ENCODE measurements around the gene WFS1. TPM values are rescaled to one million over a fixed set of nuclear protein-coding genes. Genes with fewer than 3 reads are reported as not detected.
A peak's percentile ranks its signal among the peaks of the same experiment; 100 is the strongest.

WFS1 gene
- total and polyA plus RNA-seq, 2 donors (not counting 3 experiments of a cell fraction or from before 2014, with no cell fraction given) = 48.2 to 70.0 TPM

- no peak overlapping the region for H3K27ac ChIP-seq (ENCODE audit: insufficient read depth, low read depth, low read length)
- no TSS peak for BruUV-seq (replicated peaks)
- POLR2A ChIA-PET = no interaction called here
- no peak overlapping the region for H3K4me2 ChIP-seq (ENCODE audit: insufficient read depth, low read length)
- no peak for TF ChIP-seq GATA2 (IDR thresholded peaks at IDR 0.05; ENCODE audit: insufficient read depth, insufficient read length, low read depth, low read length)
- TF ChIP-seq POLR2A (IDR thresholded peaks at IDR 0.05; ENCODE audit: low read depth, low read length) = no peak
- no peak for TF ChIP-seq MYC (IDR thresholded peaks at IDR 0.05; ENCODE audit: low read depth, low read length)
- TF ChIP-seq POLR2AphosphoS5 (IDR thresholded peaks at IDR 0.05; ENCODE audit: insufficient read depth, low read depth, low read length) = no peak
- TF ChIP-seq, protein P1, sequence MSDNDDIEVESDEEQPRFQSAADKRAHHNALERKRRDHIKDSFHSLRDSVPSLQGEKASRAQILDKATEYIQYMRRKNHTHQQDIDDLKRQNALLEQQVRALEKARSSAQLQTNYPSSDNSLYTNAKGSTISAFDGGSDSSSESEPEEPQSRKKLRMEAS (IDR thresholded peaks at IDR 0.05; ENCODE audit: insufficient read depth, insufficient read length) = no peak
- TF ChIP-seq EZH2 (IDR thresholded peaks at IDR 0.05; ENCODE audit: borderline replicate concordance, low read depth, low read length, severe bottlenecking) = no peak
- TF ChIP-seq FOS (IDR thresholded peaks at IDR 0.05; ENCODE audit: borderline replicate concordance, insufficient read depth, low read length) = no peak
- no peak for TF ChIP-seq CTCF (IDR thresholded peaks at IDR 0.05; ENCODE audit: extremely low read depth in 1 of 2, insufficient read depth in 1 of 2, low read depth in 1 of 2, low read length in 2 of 2)
- no peak for TF ChIP-seq JUN (IDR thresholded peaks at IDR 0.05; ENCODE audit: borderline replicate concordance, insufficient read depth, insufficient read length, low read depth)
- H3K4me1 ChIP-seq (ENCODE audit: control insufficient read depth, extremely low read depth, insufficient read depth, low read length) = peaks cover 14% of the 10 kb centered on the region
- CTCF ChIA-PET = interaction anchor here (1.6 to 16.2 kb wide), 3 partner anchors 17 to 74 kb away, joined by 4 to 808 read pairs (median 623); partner anchors contain the start of gene WFS1
- dilution Hi-C loops (cut with MboI; ENCODE audit: extremely low pct_ligation_motif_present, low sequenced_read_pairs) = no loop called here
- no peaks in the 10 kb centered on the region for H3K9me1 ChIP-seq (replicated peaks; ENCODE audit: control insufficient read depth, extremely low read depth, insufficient read depth, low read length)
- H3K79me2 ChIP-seq (ENCODE audit: control insufficient read depth, insufficient read depth, low read length) = no peaks in the 10 kb centered on the region
- no peaks in the 10 kb centered on the region for H3K36me3 ChIP-seq (ENCODE audit: control insufficient read depth in 2 of 2, extremely low read depth in 1 of 2, insufficient read depth in 2 of 2, low read length in 2 of 2)
- no peak overlapping the region for H3K9ac ChIP-seq (replicated peaks; ENCODE audit: extremely low read depth, insufficient read depth, low read length)
- no peaks in the 10 kb centered on the region for H3K27me3 ChIP-seq (ENCODE audit: control insufficient read depth in 2 of 2, insufficient read depth in 2 of 2, low read length in 2 of 2)
- peak overlapping the region; percentile 56 for H2AFZ ChIP-seq (ENCODE audit: low read depth, low read length)
- no peaks in the 10 kb centered on the region for H4K20me1 ChIP-seq (replicated peaks; ENCODE audit: control insufficient read depth, extremely low read depth, insufficient read depth, low read length)
- no peak overlapping the region for H3K4me3 ChIP-seq (replicated peaks in 1 of 3; ENCODE audit: insufficient read depth in 1 of 3, low read depth in 1 of 3, low read length in 3 of 3)
- intact Hi-C loops (cut with micrococcal nuclease) = loop anchor here (2.0 kb wide), 2 partner anchors 17 to 327 kb away; no protein-coding TSS in a partner anchor
- FAIRE-seq = no peak
- no peaks in the 10 kb centered on the region for H3K9me3 ChIP-seq (replicated peaks; ENCODE audit: control insufficient read depth, insufficient read depth, low read length)
- no peak for DNase-seq (ENCODE audit: low read depth, low spot score)
Measured at GRCh38 chr4:6325788-6326290, 56.2 kb downstream of the WFS1 start.
